LNCAP (cell line): Measurements from ENCODE around the gene RERE.

Experiments
- TF ChIP-seq, protein P1 (sequence below): fragments of 450-650 bp; IDR thresholded peaks from 2 replicates; pipeline ENCODE4 v1.5.1; 2017; ENCODE audit warnings: mild to moderate bottlenecking

The RERE gene

DNA sequence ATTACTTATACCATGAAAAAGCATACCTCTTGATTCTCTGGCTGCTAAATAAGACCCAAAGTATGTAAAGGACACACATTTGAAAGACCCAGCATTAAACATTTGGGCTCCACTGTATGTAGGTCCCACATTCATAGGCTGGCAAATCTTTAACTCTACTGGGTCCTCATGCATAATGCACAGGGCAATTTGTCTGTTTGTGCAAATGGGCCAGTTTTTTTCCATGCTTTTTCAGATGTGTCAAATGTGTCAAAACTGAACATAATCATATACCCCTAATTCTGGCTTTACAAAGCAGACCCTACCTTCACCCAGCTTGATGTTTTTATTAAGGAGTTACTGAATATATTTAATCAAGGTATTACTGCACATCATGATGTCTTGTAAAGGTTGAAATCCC, 63.7 kb downstream of the RERE start:
- TF ChIP-seq, protein P1, sequence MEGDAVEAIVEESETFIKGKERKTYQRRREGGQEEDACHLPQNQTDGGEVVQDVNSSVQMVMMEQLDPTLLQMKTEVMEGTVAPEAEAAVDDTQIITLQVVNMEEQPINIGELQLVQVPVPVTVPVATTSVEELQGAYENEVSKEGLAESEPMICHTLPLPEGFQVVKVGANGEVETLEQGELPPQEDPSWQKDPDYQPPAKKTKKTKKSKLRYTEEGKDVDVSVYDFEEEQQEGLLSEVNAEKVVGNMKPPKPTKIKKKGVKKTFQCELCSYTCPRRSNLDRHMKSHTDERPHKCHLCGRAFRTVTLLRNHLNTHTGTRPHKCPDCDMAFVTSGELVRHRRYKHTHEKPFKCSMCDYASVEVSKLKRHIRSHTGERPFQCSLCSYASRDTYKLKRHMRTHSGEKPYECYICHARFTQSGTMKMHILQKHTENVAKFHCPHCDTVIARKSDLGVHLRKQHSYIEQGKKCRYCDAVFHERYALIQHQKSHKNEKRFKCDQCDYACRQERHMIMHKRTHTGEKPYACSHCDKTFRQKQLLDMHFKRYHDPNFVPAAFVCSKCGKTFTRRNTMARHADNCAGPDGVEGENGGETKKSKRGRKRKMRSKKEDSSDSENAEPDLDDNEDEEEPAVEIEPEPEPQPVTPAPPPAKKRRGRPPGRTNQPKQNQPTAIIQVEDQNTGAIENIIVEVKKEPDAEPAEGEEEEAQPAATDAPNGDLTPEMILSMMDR = no peak

DNA sequence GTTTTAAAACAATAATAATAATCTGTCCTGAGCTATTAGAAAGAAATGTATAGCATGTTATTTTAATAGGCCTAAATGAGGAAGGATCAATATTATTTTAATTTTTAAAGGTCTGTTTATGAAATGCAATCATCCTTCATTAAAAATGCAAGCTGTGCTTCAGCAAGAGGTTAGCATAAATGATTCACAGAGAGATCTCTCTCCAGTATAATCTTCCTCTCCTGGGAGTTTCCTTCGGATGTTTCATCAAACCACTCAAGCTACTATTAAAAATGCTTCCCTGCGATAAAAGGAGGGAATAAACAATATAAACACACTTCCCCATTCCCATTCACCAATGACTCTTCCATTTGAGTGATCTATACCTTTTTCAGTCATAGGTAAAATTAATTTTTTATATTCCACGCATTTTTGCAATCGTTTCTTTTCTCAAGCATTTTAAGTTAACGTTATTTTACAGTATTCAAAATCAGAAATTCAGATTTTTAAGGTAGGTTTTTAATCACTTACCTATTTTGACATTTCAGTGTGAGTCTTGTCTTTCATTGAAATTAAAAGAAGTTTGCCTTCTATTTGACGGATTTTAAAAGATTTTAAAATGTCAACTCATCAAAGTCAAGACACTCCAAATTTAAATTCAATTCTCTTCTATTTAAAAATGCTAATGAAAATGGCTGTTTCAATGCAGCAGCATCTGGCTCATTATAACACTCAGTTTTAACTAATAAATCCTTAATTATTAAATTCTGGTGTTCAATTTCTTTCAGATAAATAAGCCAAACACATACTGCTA, 64.3 kb downstream of the RERE start:
- TF ChIP-seq, protein P1 = no peak

DNA sequence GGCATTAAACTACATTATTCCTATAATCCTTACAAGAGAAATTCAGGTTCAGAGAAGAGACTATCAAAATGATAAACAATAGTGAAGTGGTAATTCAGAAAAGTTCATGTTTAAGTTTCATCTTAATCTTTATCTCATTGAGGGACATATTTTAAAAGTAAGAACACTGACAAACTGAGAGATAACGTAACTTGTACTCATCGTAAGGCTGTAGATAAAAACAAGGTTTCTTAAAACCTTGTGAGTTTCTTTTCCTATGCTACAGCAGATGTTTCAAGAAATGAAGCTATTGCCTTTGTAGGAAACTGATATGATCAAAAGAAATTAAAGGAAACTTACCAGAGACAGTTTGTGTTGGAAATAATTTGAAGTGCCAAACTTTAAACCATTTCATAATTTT, 65.0 kb downstream of the RERE start:
- TF ChIP-seq, protein P1 = no peak

DNA sequence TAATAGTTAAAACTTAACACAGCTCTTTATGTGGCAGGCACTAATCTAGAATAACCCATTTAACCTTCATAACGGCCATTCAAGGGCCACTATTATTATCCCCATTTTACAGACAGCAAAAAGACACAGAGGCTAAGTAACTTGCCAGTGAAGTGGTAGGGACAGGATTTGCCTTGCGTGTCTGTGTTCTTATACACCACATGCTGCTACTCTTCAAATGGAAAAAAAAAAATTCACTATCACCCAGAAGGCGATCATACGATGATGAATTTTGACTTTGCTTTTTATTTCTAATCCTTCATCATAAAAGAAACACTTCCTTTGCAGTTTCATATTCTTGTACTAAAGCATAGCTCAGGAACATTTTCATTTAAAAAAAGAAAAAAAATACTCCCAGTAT, 65.5 kb downstream of the RERE start:
- TF ChIP-seq, protein P1 = no peak

DNA sequence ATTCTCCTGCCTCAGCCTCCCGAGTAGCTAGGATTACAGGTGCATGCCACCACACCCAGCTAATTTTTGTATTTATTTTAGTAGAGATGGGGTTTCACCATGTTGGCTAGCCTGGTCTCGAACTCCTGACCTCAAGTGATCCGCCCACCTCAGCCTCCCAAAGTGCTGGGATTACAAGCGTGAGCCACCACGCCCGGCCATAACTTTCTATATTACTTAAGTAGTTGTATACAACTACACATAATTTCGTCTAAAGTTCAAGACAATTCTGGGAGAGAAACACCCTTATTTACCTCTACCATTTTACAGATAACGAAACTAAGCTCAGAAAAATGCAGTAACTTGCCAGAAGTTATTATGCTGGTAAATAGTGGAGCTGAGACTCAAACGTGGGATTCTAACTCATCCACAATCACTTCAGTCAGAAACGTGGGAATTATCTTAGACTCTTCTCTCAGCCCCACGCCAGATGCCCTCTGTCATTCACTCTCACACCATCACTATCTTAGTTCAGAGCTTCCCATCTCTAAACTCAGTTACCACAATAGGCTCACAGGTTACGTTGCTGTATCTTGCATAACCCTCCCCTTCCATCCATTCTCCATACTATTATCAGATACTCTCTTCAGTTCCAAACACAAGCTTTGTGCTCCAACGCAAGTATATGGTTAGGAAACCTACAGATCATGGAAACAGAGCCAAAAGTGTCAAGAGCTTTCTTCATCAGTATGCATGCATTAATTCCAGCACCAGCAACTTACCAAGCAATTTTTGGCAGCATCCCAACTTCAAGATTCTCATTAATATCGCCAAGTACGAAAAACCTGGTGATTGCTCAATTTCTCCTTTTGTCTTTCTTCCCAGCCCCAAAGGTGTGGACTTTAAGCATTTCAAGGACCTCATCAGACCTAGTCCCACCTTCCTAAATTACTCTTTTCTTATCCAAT, 69.3 kb downstream of the RERE start:
- TF ChIP-seq, protein P1 = no peak

DNA sequence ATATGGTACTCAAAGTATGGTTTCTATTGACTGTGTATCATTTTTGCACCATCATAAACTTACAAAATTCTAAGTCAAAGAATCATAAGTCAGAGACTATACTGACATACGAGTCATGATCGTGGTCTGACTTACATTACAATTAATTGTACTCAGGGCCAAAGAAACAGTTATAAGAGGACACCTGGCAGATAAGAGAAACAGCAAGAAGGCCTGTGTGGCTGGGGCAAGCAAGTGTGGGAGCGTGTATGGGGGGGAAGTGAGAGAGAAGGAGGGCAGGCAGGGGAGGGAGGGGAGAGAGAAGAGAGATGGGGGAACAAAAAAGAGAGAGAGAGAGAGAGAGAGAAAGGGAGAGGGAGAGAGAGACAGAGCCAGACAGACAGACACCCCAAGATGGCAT, 70.9 kb downstream of the RERE start:
- TF ChIP-seq, protein P1 = no peak

DNA sequence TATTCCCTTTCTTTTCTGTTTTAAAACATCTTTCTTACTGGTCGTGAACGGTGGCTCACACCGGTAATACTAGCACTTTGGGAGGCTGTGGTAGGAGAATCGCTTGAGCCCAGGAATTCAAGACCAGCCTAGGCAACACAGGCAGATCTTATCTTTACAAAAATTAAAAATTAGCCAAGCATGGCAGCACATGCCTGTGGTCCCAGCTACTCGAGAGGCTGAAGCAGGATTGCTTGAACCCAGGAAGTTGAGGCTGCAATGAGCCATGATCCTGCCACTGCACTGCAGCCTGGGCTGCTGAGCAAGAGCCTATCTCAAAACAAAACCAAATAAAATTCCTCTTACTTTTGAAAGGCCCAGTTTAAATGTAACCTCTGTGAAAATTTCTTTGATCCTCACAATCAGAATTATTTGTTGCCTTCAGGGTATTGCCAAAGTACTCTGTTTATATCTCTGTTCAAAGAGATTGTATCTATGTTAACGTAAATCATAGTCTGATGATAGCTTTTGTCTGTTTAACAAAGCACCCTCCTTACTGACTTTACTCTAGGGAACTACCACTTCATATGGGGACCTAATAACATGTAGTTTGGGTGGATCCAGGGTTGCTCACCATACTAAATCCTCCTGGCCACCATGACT, 71.6 kb downstream of the RERE start:
- TF ChIP-seq, protein P1 = no peak
